Stimulated activated CD4-positive, alpha-beta T cell treated with anti-CD3 and anti-CD28 coated beads, Interleukin-4, amount 100 ng/mL, for 1 hour (primary cell): ENCODE data around the gene CCDC197.

ENCODE experiments used
- DNase-seq: peaks from one replicate; pipeline ENCODE4 v3.0.0-alpha.2; 2020

Gene CCDC197

GRCh38 chr14:93962701-93963601 is 34.1 kb upstream of the CCDC197 start:
- peak; percentile 36 for DNase-seq

- DNase-seq = no peak
Measured at GRCh38 chr14:93963692-93964091, 33.4 kb upstream of the CCDC197 start.

GRCh38 chr14:93964281-93964680 is 32.8 kb upstream of the CCDC197 start:
- DNase-seq = no peak

- no peak for DNase-seq
Measured at GRCh38 chr14:93964820-93965286, 32.2 kb upstream of the CCDC197 start.

- DNase-seq = no peak
Measured at GRCh38 chr14:93965287-93965821, 31.7 kb upstream of the CCDC197 start.

GRCh38 chr14:93965946-93966474 is 31.1 kb upstream of the CCDC197 start:
- DNase-seq = no peak

GRCh38 chr14:93967637-93968250 is 29.4 kb upstream of the CCDC197 start:
- no peak for DNase-seq

- no peak for DNase-seq
Measured at GRCh38 chr14:93969082-93969828, 27.8 kb upstream of the CCDC197 start.

GRCh38 chr14:93970585-93970964 is 26.5 kb upstream of the CCDC197 start:
- DNase-seq = peak; percentile 74

GRCh38 chr14:93970965-93971634 is 26.0 kb upstream of the CCDC197 start:
- peak; percentile 62 for DNase-seq

- no peak for DNase-seq
Measured at GRCh38 chr14:93971635-93972027, 25.5 kb upstream of the CCDC197 start.

GRCh38 chr14:93972618-93973205 is 24.4 kb upstream of the CCDC197 start:
- no peak for DNase-seq

GRCh38 chr14:93973607-93974006 is 23.5 kb upstream of the CCDC197 start:
- DNase-seq = no peak

GRCh38 chr14:93974299-93974698 is 22.8 kb upstream of the CCDC197 start:
- DNase-seq = no peak

GRCh38 chr14:93974833-93975232 is 22.3 kb upstream of the CCDC197 start:
- no peak for DNase-seq

GRCh38 chr14:93975791-93976476 is 21.2 kb upstream of the CCDC197 start:
- DNase-seq = no peak

GRCh38 chr14:93976477-93977057 is 20.5 kb upstream of the CCDC197 start, which contains the start of gene ASB2:
TSS of gene ASB2 (minus strand) at chr14:93976570. CDS start at chr14:93964539, 12,031 bp downstream.
- DNase-seq = no peak

- no peak for DNase-seq
Measured at GRCh38 chr14:93977171-93977570, 19.9 kb upstream of the CCDC197 start.

GRCh38 chr14:93977790-93978581 is 19.1 kb upstream of the CCDC197 start:
- DNase-seq = peak; percentile 73

- DNase-seq = no peak
Measured at GRCh38 chr14:93978735-93979134, 18.4 kb upstream of the CCDC197 start.
